ENCODE measurements around the gene DALRD3. TPM values are rescaled to one million over a fixed set of nuclear protein-coding genes. Genes with fewer than 3 reads are reported as not detected.
A peak's percentile ranks its signal among the peaks of the same experiment; 100 is the strongest.

Gene DALRD3, protein sequence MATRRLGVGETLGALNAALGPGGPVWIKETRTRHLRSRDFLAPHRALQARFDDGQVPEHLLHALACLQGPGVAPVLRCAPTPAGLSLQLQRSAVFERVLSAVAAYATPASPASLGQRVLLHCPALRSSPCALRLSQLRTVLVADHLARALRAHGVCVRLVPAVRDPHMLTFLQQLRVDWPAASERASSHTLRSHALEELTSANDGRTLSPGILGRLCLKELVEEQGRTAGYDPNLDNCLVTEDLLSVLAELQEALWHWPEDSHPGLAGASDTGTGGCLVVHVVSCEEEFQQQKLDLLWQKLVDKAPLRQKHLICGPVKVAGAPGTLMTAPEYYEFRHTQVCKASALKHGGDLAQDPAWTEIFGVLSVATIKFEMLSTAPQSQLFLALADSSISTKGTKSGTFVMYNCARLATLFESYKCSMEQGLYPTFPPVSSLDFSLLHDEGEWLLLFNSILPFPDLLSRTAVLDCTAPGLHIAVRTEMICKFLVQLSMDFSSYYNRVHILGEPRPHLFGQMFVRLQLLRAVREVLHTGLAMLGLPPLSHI
- total RNA-seq, result 10 to 100 TPM; 22.4 to 25.8 TPM

DNA sequence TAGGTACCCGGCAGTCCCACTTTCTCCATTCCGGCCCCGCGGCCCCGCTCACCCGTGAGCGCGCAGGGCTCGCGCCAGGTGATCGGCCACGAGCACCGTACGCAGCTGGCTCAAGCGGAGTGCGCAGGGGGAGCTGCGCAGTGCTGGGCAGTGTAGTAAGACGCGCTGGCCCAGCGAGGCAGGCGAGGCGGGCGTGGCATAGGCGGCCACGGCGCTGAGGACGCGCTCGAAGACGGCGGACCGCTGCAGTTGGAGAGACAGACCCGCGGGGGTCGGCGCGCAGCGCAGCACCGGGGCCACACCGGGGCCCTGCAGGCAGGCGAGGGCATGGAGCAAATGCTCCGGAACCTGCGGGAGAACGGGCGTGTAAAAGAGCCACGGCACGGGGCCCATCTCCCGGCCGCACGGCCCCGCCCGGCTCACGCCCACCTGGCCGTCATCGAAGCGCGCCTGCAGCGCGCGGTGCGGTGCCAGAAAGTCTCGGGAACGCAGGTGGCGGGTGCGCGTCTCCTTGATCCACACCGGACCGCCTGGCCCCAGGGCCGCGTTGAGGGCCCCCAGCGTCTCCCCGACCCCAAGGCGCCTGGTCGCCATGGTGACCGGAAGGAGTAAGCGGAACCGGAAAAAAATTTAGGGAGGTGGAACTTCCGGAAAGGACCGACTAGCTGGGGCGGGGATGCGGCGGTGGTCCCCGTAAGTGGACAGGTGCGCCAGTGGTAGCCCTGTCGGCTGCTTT lies at the start of gene DALRD3:
DALRD3 (minus strand) TSS at position 610 of the 736 bp plus-strand sequence; CDS start at position 594, 16 bp downstream.

DNA sequence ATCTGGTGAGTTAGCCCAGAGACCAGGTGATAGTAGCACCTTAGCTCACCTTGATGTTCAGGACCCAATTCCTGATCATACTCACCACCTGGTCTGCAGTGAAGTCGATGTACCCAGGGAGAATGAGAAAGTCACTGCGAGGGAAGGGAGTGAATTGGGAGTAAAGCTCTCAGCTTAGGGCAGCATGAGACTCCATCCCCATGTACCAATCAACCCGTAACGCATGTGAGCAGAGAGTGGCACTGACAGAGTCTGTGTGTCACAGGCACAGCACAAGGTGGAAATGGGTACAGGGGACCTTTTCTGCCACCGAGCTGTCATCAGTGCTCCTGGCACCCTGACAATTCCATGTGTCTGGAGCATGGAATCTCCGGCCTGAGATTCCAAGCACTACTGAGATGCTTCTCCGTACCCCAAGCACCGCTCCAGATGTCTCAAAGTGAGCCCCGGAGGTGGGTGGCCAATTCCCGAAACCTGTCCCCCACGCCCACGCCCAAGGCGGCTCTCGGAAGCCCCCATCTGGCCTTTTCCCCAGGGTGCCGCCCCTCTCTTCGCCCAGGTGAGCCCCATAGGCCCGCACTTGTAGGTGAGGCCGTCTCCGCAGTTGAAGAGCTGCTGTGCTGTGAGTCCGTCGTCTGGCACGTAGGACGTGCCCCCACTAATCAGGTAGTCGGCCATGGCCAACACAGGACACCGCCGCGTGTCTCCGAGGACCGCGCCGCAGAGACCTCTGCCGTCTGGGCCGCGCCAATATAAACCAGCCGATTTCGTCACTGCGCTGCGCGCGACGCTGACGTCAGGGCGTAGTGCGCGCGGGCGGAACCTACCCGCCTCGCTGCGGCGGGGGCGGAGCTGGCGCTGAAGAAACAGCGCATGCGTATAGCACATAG lies 10.5 kb upstream of the DALRD3 start, which contains the start of gene IMPDH2:
IMPDH2 (minus strand) TSS at position 726 of the 890 bp plus-strand sequence; CDS start at position 678, 48 bp downstream.

DNA sequence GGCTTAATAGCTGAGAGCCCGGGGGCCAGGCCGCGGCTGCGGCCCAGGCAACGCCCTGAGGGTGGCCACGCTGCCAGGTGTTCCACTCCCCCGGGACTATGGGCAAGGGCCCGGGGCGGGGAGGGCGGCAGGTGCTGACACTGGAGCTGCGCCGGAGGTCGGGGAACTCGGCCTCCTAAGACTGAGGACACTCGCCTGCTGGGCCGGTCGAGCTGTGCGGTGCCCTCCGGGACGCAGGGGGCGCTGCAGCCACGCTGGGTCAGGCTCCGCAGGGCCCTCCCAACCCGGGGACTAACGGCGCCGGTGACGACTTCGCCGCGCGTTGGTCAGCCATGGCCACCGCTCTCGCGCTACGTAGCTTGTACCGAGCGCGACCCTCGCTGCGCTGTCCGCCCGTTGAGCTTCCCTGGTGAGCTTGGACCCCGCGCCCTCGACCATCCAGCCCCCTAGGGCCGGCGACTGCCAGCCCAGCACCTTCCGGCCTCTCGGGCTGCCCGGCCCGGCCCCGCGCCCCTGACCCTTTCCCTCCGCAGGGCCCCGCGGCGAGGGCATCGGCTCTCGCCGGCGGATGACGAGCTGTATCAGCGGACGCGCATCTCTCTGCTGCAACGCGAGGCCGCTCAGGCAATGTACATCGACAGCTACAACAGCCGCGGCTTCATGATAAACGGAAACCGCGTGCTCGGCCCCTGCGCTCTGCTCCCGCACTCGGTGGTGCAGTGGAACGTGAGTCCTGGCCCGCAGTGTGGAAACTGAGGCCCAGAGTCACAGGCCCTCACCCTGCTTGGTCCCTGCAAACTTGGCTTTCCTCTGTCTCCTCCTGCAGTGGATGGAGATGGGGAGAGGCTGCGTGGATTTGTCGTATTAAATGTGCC lies 3.7 kb upstream of the DALRD3 start, which contains the start of gene NDUFAF3:
NDUFAF3 (plus strand) TSS at position 309 of the 875 bp plus-strand sequence; CDS start at position 333, 24 bp downstream.

DNA sequence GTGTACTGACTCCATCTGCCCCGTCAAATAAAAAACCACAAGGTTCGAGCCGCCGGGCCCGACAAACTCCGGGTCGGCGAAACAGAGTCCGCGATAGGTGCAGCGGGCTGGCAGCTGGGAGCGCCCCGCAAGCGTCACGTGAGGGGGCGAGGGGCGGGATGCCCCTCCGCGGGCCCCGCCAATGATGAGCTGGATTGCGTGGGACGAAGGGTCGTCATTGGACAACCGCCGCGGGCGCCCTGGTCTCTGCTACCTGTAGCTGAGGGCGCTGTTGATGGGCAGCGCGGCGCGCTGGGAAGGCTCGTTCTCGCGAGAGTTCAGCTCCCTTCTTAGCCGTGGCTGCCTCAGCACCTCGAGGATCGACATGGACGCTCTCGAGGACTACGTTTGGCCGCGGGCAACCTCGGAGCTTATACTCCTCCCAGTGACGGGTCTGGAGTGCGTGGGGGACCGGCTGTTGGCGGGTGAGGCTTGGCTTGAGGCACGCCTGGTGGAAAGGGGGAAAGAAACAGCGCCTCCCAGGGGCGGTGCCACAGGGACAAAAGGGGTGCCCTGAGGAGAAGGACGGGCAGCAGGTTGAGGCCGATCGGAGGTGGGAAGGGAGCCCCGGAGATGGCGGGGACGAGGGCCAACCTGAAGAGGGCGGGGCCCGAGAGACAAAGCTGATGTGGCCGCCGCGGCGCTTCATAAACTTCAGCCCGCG lies 11.2 kb downstream of the DALRD3 start, which contains the start of gene WDR6:
WDR6 (plus strand) TSS at position 324 of the 703 bp plus-strand sequence; CDS start at position 365, 41 bp downstream.

DNA sequence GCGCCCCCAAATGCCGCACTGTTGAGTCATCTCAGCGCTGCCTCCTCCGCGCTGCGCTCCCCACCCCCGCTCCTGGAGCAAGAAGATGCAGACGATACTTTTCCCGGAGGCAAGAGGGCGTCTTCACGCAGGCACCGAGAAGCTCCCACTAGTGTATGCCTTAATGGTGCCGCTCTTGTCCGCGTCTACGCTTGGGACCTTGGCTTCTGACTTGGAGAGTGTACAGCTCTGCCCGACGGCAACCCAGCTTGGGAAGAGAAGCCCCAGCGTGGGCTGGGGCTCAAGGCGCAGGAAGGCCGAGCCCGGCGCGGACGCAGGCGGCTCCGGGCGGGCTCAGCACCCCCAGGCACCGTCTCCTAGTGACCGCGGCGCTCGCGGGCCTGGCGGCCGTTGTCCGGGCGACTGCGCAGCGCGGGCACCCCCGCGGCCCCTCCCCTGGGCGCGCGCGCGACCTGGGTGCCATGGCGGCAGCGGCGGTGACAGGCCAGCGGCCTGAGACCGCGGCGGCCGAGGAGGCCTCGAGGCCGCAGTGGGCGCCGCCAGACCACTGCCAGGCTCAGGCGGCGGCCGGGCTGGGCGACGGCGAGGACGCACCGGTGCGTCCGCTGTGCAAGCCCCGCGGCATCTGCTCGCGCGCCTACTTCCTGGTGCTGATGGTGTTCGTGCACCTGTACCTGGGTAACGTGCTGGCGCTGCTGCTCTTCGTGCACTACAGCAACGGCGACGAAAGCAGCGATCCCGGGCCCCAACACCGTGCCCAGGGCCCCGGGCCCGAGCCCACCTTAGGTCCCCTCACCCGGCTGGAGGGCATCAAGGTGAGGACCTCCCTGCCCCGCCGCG lies 28.4 kb downstream of the DALRD3 start, which contains the start of gene P4HTM:
P4HTM (plus strand) TSS at position 446 of the 840 bp plus-strand sequence; CDS start at position 462, 16 bp downstream.

Small RNA genes lying within 50 kb of the gene (microRNA-seq; reads per million reads assigned to microRNA genes)
- gene MIR191 (ENCODE audit: borderline microRNAs expressed, borderline replicate concordance) (8,359 reads per million, percentile 98 among the genes with 10 or more reads in this experiment), gene MIR425 (ENCODE audit: borderline microRNAs expressed, borderline replicate concordance) (1,779 reads per million, percentile 91 among the genes with 10 or more reads in this experiment)

Other genes with a start within 250 kb of the DALRD3 start
- 10 to 100 TPM; 30.6 to 32.6 TPM for gene PRKAR2A, start 170.7 kb downstream of the DALRD3 start, total RNA-seq
- gene SLC25A20, start 119.7 kb downstream of the DALRD3 start, total RNA-seq, result 10 to 100 TPM; 30.1 to 32.2 TPM
- 100 to 1,000 TPM in 1 of 2 experiments, 10 to 100 TPM in 1; 91.5 to 104 TPM for gene ARIH2, start 99.7 kb downstream of the DALRD3 start, total RNA-seq
- gene P4HTM, start 28.3 kb downstream of the DALRD3 start, total RNA-seq, result 10 to 100 TPM; 40.7 to 46.8 TPM
- 100 to 1,000 TPM; 162 to 172 TPM for gene WDR6, start 11.2 kb downstream of the DALRD3 start, total RNA-seq
- 10 to 100 TPM; 81.2 to 88.3 TPM for gene NDUFAF3, start 3.5 kb upstream of the DALRD3 start, total RNA-seq
- gene IMPDH2, start 10.8 kb upstream of the DALRD3 start, total RNA-seq, result 100 to 1,000 TPM; 176 to 186 TPM
- gene QRICH1, start 75.5 kb upstream of the DALRD3 start, total RNA-seq, result 100 to 1,000 TPM; 130 to 131 TPM
- gene QARS1, start 86.2 kb upstream of the DALRD3 start, total RNA-seq, result 100 to 1,000 TPM; 318 to 340 TPM
- 10 to 100 TPM; 66.8 to 68.0 TPM for gene USP19, start 102.2 kb upstream of the DALRD3 start, total RNA-seq
- not detected for gene LAMB2, start 114.5 kb upstream of the DALRD3 start, total RNA-seq
- gene CCDC71, start 147.8 kb upstream of the DALRD3 start, total RNA-seq, result 10 to 100 TPM; 22.4 to 23.8 TPM
- 1 to 10 TPM; 2.3 to 2.5 TPM for gene KLHDC8B, start 153.0 kb upstream of the DALRD3 start, total RNA-seq

All from activated naive CD4-positive, alpha-beta T cell treated with anti-CD3 and anti-CD28 coated beads, Interleukin-2, amount 10 ng/mL, durations not matched to agents 5 hours and 36 hours (primary cell).